ENCODE measurements around the gene FETUB.

Gene FETUB

GRCh38 chr3:186639778-186640472 is at the start of gene FETUB:
Gene FETUB, plus strand, starts transcription at chr3:186640399. Its CDS starts 62 bp downstream, at chr3:186640461.
- no peak for DNase-seq

- DNase-seq: no peak
Measured at GRCh38 chr3:186590580-186591295, 49.5 kb upstream of the FETUB start.

GRCh38 chr3:186592682-186593081 is 47.5 kb upstream of the FETUB start:
- no peak for DNase-seq

- no peak for DNase-seq
Measured at GRCh38 chr3:186593862-186594261, 46.3 kb upstream of the FETUB start.

GRCh38 chr3:186594591-186595113 is 45.5 kb upstream of the FETUB start:
- no peak for DNase-seq

GRCh38 chr3:186596568-186597287 is 43.5 kb upstream of the FETUB start:
- DNase-seq: no peak

GRCh38 chr3:186598108-186598784 is 42.0 kb upstream of the FETUB start:
- DNase-seq: no peak

- no peak for DNase-seq
Measured at GRCh38 chr3:186598794-186599141, 41.4 kb upstream of the FETUB start.

GRCh38 chr3:186599142-186599784 is 40.9 kb upstream of the FETUB start:
- no peak for DNase-seq

- DNase-seq: no peak
Measured at GRCh38 chr3:186599785-186600166, 40.4 kb upstream of the FETUB start.

- no peak for DNase-seq
Measured at GRCh38 chr3:186600896-186601295, 39.3 kb upstream of the FETUB start.

GRCh38 chr3:186603159-186603558 is 37.0 kb upstream of the FETUB start:
- no peak for DNase-seq

GRCh38 chr3:186605078-186605477 is 35.1 kb upstream of the FETUB start:
- DNase-seq: no peak

GRCh38 chr3:186605561-186606545 is 34.3 kb upstream of the FETUB start:
- no peak for DNase-seq

- no peak for DNase-seq
Measured at GRCh38 chr3:186608624-186609215, 31.5 kb upstream of the FETUB start.

- no peak for DNase-seq
Measured at GRCh38 chr3:186609247-186609868, 30.8 kb upstream of the FETUB start.

GRCh38 chr3:186612065-186612464 is 28.1 kb upstream of the FETUB start:
- no peak for DNase-seq

GRCh38 chr3:186612721-186613636 is 27.2 kb upstream of the FETUB start, which contains the start of gene AHSG:
Gene AHSG, plus strand, starts transcription at chr3:186613060. Its CDS starts 82 bp downstream, at chr3:186613142.
- no peak for DNase-seq

GRCh38 chr3:186613637-186614265 is 26.4 kb upstream of the FETUB start:
- DNase-seq: no peak
